HG03280 (cell line): ENCODE data around the gene ATAD3B.
"Not testable (repeated sequence)": the region's sequence is repeated elsewhere in the genome, so short reads cannot be mapped to it uniquely, and the experiment has no call there.

ENCODE experiments used
- ATAC-seq: cut with Tn5 transposase; IDR thresholded peaks from one replicate; pipeline ENCODE4 v1.9.1; 2021; ENCODE audit warnings: mild to moderate bottlenecking, moderate library complexity; ENCODE audit not compliant: unreplicated experiment

The ATAD3B gene

GRCh38 chr1:1477206-1477605 is 5.6 kb downstream of the ATAD3B start:
- no peak for ATAC-seq

GRCh38 chr1:1479547-1480487 is 8.3 kb downstream of the ATAD3B start:
- no peak for ATAC-seq

GRCh38 chr1:1480488-1480867 is 8.9 kb downstream of the ATAD3B start:
- ATAC-seq = not testable (repeated sequence)

GRCh38 chr1:1481811-1482210 is 10.2 kb downstream of the ATAD3B start:
- ATAC-seq = not testable (repeated sequence)

GRCh38 chr1:1482856-1483255 is 11.3 kb downstream of the ATAD3B start:
- ATAC-seq = no peak

GRCh38 chr1:1483714-1484113 is 12.1 kb downstream of the ATAD3B start:
- no peak for ATAC-seq

GRCh38 chr1:1484976-1485750 is 13.6 kb downstream of the ATAD3B start:
- not testable (repeated sequence) for ATAC-seq

- not testable (repeated sequence) for ATAC-seq
Observed at GRCh38 chr1:1485755-1486317, 14.3 kb downstream of the ATAD3B start.

GRCh38 chr1:1487701-1488100 is 16.1 kb downstream of the ATAD3B start:
- ATAC-seq = no peak

- ATAC-seq = no peak
Observed at GRCh38 chr1:1489231-1489630, 17.7 kb downstream of the ATAD3B start.

- no peak for ATAC-seq
Observed at GRCh38 chr1:1489861-1490260, 18.3 kb downstream of the ATAD3B start.

GRCh38 chr1:1490633-1491230 is 19.2 kb downstream of the ATAD3B start:
- ATAC-seq = no peak

GRCh38 chr1:1491601-1492000 is 20.0 kb downstream of the ATAD3B start:
- ATAC-seq = no peak

- ATAC-seq = not testable (repeated sequence)
Observed at GRCh38 chr1:1494311-1494710, 22.7 kb downstream of the ATAD3B start.

GRCh38 chr1:1495461-1495975 is 24.0 kb downstream of the ATAD3B start:
- ATAC-seq = not testable (repeated sequence)

- not testable (repeated sequence) for ATAC-seq
Observed at GRCh38 chr1:1504777-1505365, 33.3 kb downstream of the ATAD3B start.

- not testable (repeated sequence) for ATAC-seq
Observed at GRCh38 chr1:1505366-1505798, 33.8 kb downstream of the ATAD3B start.

GRCh38 chr1:1505801-1506200 is 34.2 kb downstream of the ATAD3B start:
- ATAC-seq = not testable (repeated sequence)

GRCh38 chr1:1507305-1507704 is 35.7 kb downstream of the ATAD3B start:
- ATAC-seq = no peak

GRCh38 chr1:1508775-1509464 is 37.4 kb downstream of the ATAD3B start:
- ATAC-seq = not testable (repeated sequence)
